Fibroblast of upper back skin (primary cell): ENCODE results near the gene CD28.
"Not testable (repeated sequence)": the region's sequence is repeated elsewhere in the genome, so short reads cannot be mapped to it uniquely, and the experiment has no call there.

ENCODE experiments used
- DNase-seq: peaks from one replicate; pipeline ENCODE4 v3.0.0-alpha.2; 2013

The CD28 gene

DNA sequence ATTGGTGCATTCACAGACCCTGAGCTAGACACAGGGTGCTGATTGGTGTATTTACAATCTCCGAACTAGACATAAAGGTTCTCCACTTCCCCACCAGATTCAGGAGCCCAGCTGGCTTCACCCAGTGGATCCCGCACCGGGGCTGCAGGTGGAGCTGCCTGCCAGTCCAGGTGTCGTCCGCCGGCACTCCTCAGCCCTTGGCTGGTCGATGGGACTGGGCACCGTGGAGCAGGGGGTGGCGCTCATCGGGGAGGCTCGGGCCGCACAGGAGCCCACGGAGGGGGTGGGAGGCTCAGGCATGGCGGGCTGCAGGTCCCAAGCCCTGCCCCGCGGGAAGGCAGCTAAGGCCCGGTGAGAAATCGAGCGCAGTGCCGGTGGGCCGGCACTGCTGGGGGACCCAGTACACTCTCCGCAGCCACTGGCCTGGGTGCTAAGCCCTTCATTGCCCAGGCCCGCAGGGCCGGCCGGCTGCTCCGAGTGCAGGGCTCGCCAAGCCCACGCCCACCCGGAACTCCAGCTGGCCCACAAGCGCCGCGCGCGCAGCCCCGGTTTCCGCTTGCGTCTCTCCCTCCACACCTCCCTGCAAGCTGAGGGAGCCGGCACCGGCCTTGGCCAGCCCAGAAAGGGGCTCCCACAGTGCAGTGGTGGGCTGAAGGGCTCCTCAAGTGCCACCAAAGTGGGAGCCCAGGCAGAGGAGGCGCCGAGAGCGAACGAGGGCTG lies 79.1 kb downstream of the CD28 start:
- not testable (repeated sequence) for DNase-seq

DNA sequence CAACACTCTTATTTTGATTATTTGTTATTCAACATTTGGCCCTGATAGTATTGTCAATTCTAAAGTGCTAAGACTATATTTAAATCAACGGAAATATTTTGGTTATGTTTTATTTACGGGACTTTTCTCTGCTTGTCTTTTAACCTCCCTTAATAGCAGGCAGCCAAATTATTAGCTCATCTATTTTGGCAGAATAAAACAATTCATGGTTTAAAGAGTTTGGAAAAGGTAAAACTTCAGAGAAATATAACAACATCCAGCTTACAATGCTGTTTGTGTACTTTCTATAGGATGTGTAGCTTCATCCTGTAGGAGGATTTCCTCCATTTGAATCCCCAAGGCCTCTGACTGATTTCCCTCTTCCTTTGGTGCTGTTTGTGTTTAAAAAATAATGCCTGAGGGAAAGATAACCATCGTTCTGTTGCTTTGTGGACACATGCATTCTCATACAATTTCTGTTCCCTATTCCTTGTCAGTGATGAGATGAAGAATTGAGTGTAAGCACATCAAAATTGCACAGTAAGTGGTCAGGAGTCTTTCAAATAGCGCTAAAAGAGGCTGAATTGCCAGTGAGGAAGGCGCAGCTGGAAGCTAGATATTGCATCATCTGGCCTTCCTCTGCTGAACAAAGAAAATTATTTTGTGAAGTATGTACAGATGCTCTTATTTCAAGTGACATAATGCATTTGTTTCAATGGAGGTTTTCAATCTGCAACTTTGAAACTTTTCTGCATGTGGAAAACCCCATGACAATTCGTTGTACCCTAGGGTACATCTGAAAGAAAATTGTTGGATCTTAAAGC lies 80.3 kb downstream of the CD28 start:
- DNase-seq = peak; percentile 92

DNA sequence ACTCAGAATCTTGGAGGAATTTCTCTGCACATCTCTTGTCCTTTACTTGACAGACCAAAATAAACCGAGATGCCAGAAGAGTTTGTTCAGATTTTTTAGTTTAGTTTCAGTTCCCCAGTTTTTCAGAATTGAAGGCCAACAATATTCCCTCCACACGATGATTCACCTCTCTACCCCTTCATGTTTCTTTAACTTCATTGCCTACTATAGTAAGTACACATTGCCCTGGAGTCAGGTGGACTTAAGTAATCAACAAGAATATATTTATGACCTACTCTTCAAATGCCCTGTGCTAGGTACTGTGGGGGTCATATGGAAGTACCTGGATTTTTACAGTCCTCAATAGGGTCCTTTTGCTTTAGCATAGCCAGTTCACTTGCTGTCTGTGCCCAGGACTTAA lies 81.5 kb downstream of the CD28 start:
- no peak for DNase-seq
